ENCODE data around the gene ADGRV1.

ADGRV1 gene

DNA sequence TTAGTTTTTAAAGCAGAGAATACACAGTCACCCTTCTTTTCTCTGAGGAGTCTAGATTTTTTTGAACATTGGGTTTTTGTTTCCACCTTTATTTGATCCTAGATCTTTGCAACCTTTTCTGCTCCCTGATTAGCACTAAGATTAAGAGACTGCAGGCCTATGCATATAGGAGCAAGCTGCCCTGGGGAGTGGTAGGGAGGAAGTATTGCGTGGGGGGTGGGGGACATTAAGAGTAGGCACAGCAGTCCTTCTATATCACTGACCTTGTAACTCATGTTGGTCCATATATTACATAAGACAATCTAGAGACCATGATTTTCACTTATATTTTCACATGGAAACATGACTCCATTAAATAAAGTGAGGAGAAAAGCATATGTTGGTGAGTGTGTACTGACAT, 149.1 kb downstream of the ADGRV1 start:
- Histone ChIP-seq H2AFZ (ENCODE audit: insufficient read depth, low read length, poor library complexity) (no peak overlapping the region), H4K8ac (ENCODE audit: low read depth, low read length) (no peak overlapping the region), H2BK5ac (ENCODE audit: low read depth, low read length, poor library complexity) (no peak overlapping the region), H3K4me2 (ENCODE audit: low read length) (no peak overlapping the region), H3K4me1 (ENCODE audit: control insufficient read depth in 1 of 2, insufficient read depth in 2 of 2, low read length in 2 of 2) (no peaks in the 10 kb centered on the region), H3K36me3 (ENCODE audit: control insufficient read depth in 1 of 2, insufficient read depth in 2 of 2, low read length in 2 of 2) (no peaks in the 10 kb centered on the region), H3K27ac (ENCODE audit: low read depth, low read length) (no peak overlapping the region), H2AK5ac (ENCODE audit: low read length) (no peak overlapping the region), H3K79me1 (ENCODE audit: low read length) (no peaks in the 10 kb centered on the region), H2BK120ac (ENCODE audit: insufficient read depth, low read length, poor library complexity) (no peak overlapping the region), H3K9me3 (ENCODE audit: insufficient read depth, low read depth, low read length) (no peaks in the 10 kb centered on the region), H3K18ac (ENCODE audit: low read length) (no peak overlapping the region), H4K12ac (ENCODE audit: low read depth, low read length) (no peak overlapping the region), H3K79me2 (ENCODE audit: control insufficient read depth, insufficient read depth, low read length, poor library complexity) (no peaks in the 10 kb centered on the region), H3K4ac (ENCODE audit: low read depth, low read length) (no peak overlapping the region), H3K23ac (ENCODE audit: low read length) (no peak overlapping the region), H2BK12ac (ENCODE audit: low read length) (no peak overlapping the region), H4K91ac (ENCODE audit: low read depth, low read length) (no peak overlapping the region), H3K4me3 (ENCODE audit: low read depth, low read length) (no peak overlapping the region), H3K9ac (ENCODE audit: low read length) (no peak overlapping the region), H3K14ac (ENCODE audit: low read length) (no peak overlapping the region), H3K27me3 (ENCODE audit: insufficient read depth, low read length) (no peaks in the 10 kb centered on the region)
- no CpG with 5 or more reads among the region's 1 CpG for WGBS (ENCODE audit: extremely low coverage, insufficient coverage, insufficient read length)
- no peak for DNase-seq

DNA sequence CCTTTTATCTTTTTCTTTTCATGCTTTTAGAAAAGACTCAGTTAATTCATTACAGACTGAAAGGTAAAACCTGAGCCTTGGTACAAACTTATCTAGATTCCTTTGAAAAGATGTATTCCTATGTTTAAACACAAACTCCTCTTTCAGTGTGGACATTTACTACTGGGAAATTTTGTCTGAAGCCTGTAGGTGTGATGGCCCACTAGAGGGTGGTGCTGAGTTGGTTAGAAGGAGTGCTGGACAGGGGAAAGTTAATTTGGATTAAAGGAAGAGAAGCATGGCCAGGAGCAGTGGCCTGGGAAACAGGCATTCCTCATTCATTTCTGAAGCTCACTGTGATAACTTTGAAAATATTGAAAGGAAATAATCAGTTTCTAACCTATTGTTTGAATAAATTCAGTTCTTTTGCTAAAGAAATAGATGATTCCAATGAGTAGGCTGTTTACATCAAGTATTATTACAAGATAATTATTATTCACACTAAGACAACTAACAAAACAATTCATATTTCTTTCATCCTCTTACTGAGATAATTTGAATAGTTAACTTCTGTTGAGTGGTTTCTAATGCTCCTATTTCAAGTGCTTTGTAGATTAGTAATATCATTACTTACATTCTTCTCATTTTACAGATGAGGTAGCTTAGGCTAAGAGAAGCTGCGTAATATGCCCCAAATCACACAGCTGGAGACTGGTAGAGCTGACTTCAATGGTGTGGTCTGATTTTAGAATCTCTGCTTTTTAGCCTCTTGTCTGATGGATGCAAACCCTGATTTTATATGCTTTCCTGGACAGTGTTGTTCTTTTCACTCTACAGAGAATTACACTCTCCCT, 150.9 kb downstream of the ADGRV1 start:
- Histone ChIP-seq H3K18ac (ENCODE audit: low read length) (no peak overlapping the region), H3K79me2 (ENCODE audit: control insufficient read depth, insufficient read depth, low read length, poor library complexity) (no peaks in the 10 kb centered on the region), H3K27ac (ENCODE audit: low read depth, low read length) (no peak overlapping the region), H4K12ac (ENCODE audit: low read depth, low read length) (no peak overlapping the region), H3K4me2 (ENCODE audit: low read length) (no peak overlapping the region), H4K8ac (ENCODE audit: low read depth, low read length) (no peak overlapping the region), H3K36me3 (ENCODE audit: control insufficient read depth in 1 of 2, insufficient read depth in 2 of 2, low read length in 2 of 2) (no peaks in the 10 kb centered on the region), H3K4ac (ENCODE audit: low read depth, low read length) (no peak overlapping the region), H2BK120ac (ENCODE audit: insufficient read depth, low read length, poor library complexity) (no peak overlapping the region), H4K91ac (ENCODE audit: low read depth, low read length) (no peak overlapping the region), H3K14ac (ENCODE audit: low read length) (no peak overlapping the region), H2BK5ac (ENCODE audit: low read depth, low read length, poor library complexity) (no peak overlapping the region), H3K23ac (ENCODE audit: low read length) (no peak overlapping the region), H2BK12ac (ENCODE audit: low read length) (no peak overlapping the region), H3K4me1 (ENCODE audit: control insufficient read depth in 1 of 2, insufficient read depth in 2 of 2, low read length in 2 of 2) (no peaks in the 10 kb centered on the region), H3K27me3 (ENCODE audit: insufficient read depth, low read length) (no peaks in the 10 kb centered on the region), H2AFZ (ENCODE audit: insufficient read depth, low read length, poor library complexity) (no peak overlapping the region), H3K79me1 (ENCODE audit: low read length) (no peaks in the 10 kb centered on the region), H3K4me3 (ENCODE audit: low read depth, low read length) (no peak overlapping the region), H2AK5ac (ENCODE audit: low read length) (no peak overlapping the region), H3K9me3 (ENCODE audit: insufficient read depth, low read depth, low read length) (no peaks in the 10 kb centered on the region), H3K9ac (ENCODE audit: low read length) (no peak overlapping the region)
- DNase-seq: peak; percentile 10 to 62
- whole genome bisulfite sequencing (ENCODE audit: extremely low coverage, insufficient coverage, insufficient read length): no CpG with 5 or more reads among the region's 1 CpG

DNA sequence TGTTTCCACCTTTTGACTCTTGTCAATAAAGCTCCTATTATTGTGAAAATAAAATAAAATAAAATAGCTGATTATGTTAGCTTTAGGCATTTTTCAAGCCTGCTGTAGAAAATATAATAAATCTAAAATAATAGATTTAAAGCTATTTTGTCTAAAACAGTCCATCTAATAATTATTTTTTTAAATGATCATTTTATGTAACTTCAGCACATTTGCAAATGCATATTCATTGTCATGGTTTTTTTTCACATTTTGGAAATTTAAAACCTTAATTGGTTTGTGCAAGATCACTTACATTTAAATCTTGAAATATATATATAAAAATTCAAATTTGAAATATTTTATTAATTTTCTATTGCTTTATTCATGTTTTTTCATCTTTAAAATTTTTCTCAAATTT, 159.8 kb downstream of the ADGRV1 start:
- DNase-seq: no peak
- Histone ChIP-seq H3K36me3 (ENCODE audit: control insufficient read depth in 1 of 2, insufficient read depth in 2 of 2, low read length in 2 of 2) (no peaks in the 10 kb centered on the region), H3K27ac (ENCODE audit: low read depth, low read length) (no peak overlapping the region), H3K79me2 (ENCODE audit: control insufficient read depth, insufficient read depth, low read length, poor library complexity) (no peaks in the 10 kb centered on the region), H3K14ac (ENCODE audit: low read length) (no peak overlapping the region), H2AK5ac (ENCODE audit: low read length) (no peak overlapping the region), H3K4me3 (ENCODE audit: low read depth, low read length) (no peak overlapping the region), H2BK12ac (ENCODE audit: low read length) (no peak overlapping the region), H3K4me2 (ENCODE audit: low read length) (no peak overlapping the region), H3K23ac (ENCODE audit: low read length) (no peak overlapping the region), H3K79me1 (ENCODE audit: low read length) (no peaks in the 10 kb centered on the region), H3K4ac (ENCODE audit: low read depth, low read length) (no peak overlapping the region), H2BK120ac (ENCODE audit: insufficient read depth, low read length, poor library complexity) (no peak overlapping the region), H3K4me1 (ENCODE audit: control insufficient read depth in 1 of 2, insufficient read depth in 2 of 2, low read length in 2 of 2) (no peaks in the 10 kb centered on the region), H2AFZ (ENCODE audit: insufficient read depth, low read length, poor library complexity) (no peak overlapping the region), H2BK5ac (ENCODE audit: low read depth, low read length, poor library complexity) (no peak overlapping the region), H4K12ac (ENCODE audit: low read depth, low read length) (no peak overlapping the region), H3K9ac (ENCODE audit: low read length) (no peak overlapping the region), H3K27me3 (ENCODE audit: insufficient read depth, low read length) (no peaks in the 10 kb centered on the region), H3K9me3 (ENCODE audit: insufficient read depth, low read depth, low read length) (no peaks in the 10 kb centered on the region), H4K91ac (ENCODE audit: low read depth, low read length) (no peak overlapping the region), H4K8ac (ENCODE audit: low read depth, low read length) (no peak overlapping the region), H3K18ac (ENCODE audit: low read length) (no peak overlapping the region)

DNA sequence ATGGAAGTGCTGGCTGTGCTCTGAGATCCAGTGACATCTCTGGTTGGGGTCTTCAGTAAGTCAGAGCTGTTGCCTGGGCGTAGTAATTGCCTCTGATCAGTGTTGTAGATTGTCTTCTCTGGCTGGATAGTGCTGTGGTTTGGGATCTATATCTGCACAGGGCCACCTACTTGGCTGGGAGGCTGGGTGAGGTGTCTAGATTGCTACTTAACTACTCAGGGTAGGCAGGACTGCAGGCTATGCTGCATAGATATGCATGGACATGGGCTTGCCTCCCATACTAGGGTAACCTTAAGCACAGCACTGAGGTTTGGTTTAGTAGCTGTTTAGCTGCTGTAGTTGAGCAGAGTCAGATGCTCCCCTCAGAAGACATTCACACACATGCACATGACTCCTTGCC, 181.0 kb downstream of the ADGRV1 start:
- H3K23ac ChIP-seq (ENCODE audit: low read length): no peak overlapping the region
- no peak overlapping the region for H4K8ac ChIP-seq (ENCODE audit: low read depth, low read length)
- no peaks in the 10 kb centered on the region for H3K36me3 ChIP-seq (ENCODE audit: control insufficient read depth in 1 of 2, insufficient read depth in 2 of 2, low read length in 2 of 2)
- H3K79me2 ChIP-seq (ENCODE audit: control insufficient read depth, insufficient read depth, low read length, poor library complexity): no peaks in the 10 kb centered on the region
- H2AK5ac ChIP-seq (ENCODE audit: low read length): no peak overlapping the region
- no peak for DNase-seq
- H3K79me1 ChIP-seq (ENCODE audit: low read length): no peaks in the 10 kb centered on the region
- H3K14ac ChIP-seq (ENCODE audit: low read length): no peak overlapping the region
- H3K4me2 ChIP-seq (ENCODE audit: low read length): no peak overlapping the region
- H3K18ac ChIP-seq (ENCODE audit: low read length): no peak overlapping the region
- no peak overlapping the region for H4K91ac ChIP-seq (ENCODE audit: low read depth, low read length)
- H3K9me3 ChIP-seq (ENCODE audit: insufficient read depth, low read depth, low read length): peaks cover 2% of the 10 kb centered on the region
- H3K27me3 ChIP-seq (ENCODE audit: insufficient read depth, low read length): no peaks in the 10 kb centered on the region
- H3K4ac ChIP-seq (ENCODE audit: low read depth, low read length): no peak overlapping the region
- H3K4me1 ChIP-seq (ENCODE audit: control insufficient read depth in 1 of 2, insufficient read depth in 2 of 2, low read length in 2 of 2): no peaks in the 10 kb centered on the region
- no CpG with 5 or more reads among the region's 1 CpG for WGBS (ENCODE audit: extremely low coverage, insufficient coverage, insufficient read length)
- H3K27ac ChIP-seq (ENCODE audit: low read depth, low read length): no peak overlapping the region
- no peak overlapping the region for H2BK120ac ChIP-seq (ENCODE audit: insufficient read depth, low read length, poor library complexity)
- H2BK5ac ChIP-seq (ENCODE audit: low read depth, low read length, poor library complexity): no peak overlapping the region
- no peak overlapping the region for H3K9ac ChIP-seq (ENCODE audit: low read length)
- H2BK12ac ChIP-seq (ENCODE audit: low read length): no peak overlapping the region
- H3K4me3 ChIP-seq (ENCODE audit: low read depth, low read length): no peak overlapping the region
- no peak overlapping the region for H4K12ac ChIP-seq (ENCODE audit: low read depth, low read length)
- H2AFZ ChIP-seq (ENCODE audit: insufficient read depth, low read length, poor library complexity): no peak overlapping the region

Data from trophoblast cell (in vitro differentiated cells and primary cell).